Bronchial epithelial cell (primary cell): ENCODE results near the gene EPHA6. TPM values are rescaled to one million over a fixed set of nuclear protein-coding genes. Genes with fewer than 3 reads are reported as not detected.

Experiments
- DNase-seq: peaks from one replicate; pipeline ENCODE4 v3.0.0-alpha.2; 2010; ENCODE audit warnings: low read depth
- FAIRE-seq: peaks from 2 replicates; lab custom pipeline; 2011; peaks lifted over from hg19 to GRCh38; lab: Jason Lieb, UNC
- H3K27me3 ChIP-seq: 2 replicates; pipeline ENCODE4 v1.5.1; 2011; ENCODE audit warnings: low read length; ENCODE audit not compliant: control insufficient read depth, insufficient read depth
- H3K36me3 ChIP-seq: 2 replicates; pipeline ENCODE4 v1.5.1; 2011; ENCODE audit warnings: low read length; ENCODE audit not compliant: control insufficient read depth, insufficient read depth
- H3K4me3 ChIP-seq: 2 replicates; pipeline ENCODE4 v1.5.1; 2011; ENCODE audit warnings: mild to moderate bottlenecking, low read depth, low read length, control low read depth
- CTCF ChIP-seq: IDR thresholded peaks from 2 replicates; pipeline ENCODE4 v1.5.1; 2011; ENCODE audit warnings: mild to moderate bottlenecking, moderate library complexity, low read length, control low read depth, inconsistent platforms; ENCODE audit not compliant: insufficient read depth, severe bottlenecking
- total RNA-seq: library from RNA; depleted of rRNA; stranded (reverse); fragments of >200 nt; gene quantifications from 2 replicates; pipeline ENCODE4 v1.2.1, GENCODE V29; 2014

Gene EPHA6
- total RNA-seq, 1 donor from 2014 or later, result 0.26 TPM

GRCh38 chr3:96836153-96836915 lies 21.9 kb downstream of the EPHA6 start:
- DNase-seq, result no peak
- no peak for TF ChIP-seq CTCF
- Histone ChIP-seq H3K27me3 (no peaks in the 10 kb centered on the region), H3K36me3 (no peaks in the 10 kb centered on the region), H3K4me3 (no peak overlapping the region)
- no peak for FAIRE-seq

GRCh38 chr3:96843505-96844203 lies 29.3 kb downstream of the EPHA6 start:
- H3K4me3 ChIP-seq, result no peak overlapping the region
- FAIRE-seq (no peak), DNase-seq (no peak)
- no peaks in the 10 kb centered on the region for H3K36me3 ChIP-seq
- H3K27me3 ChIP-seq, result no peaks in the 10 kb centered on the region
- no peak for TF ChIP-seq CTCF

DNA sequence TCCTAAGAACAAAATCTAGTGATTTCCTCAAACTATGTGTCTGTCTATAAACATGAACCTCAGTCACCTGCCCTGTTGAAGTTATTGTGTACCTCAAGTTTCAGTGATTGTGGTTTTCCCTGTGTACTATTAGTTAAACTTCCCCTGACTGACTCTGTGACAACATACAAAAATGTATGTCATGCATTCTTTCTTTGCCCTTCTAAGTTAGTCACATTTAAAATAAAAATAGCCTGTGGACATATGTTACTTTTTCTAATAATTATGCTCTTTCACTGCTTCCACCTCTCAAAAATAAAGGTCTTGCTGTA lies 29.8 kb downstream of the EPHA6 start:
- H3K36me3 ChIP-seq, result no peaks in the 10 kb centered on the region
- H3K4me3 ChIP-seq, result no peak overlapping the region
- FAIRE-seq (no peak), DNase-seq (no peak)
- no peaks in the 10 kb centered on the region for H3K27me3 ChIP-seq
- no peak for TF ChIP-seq CTCF

- no peak for TF ChIP-seq CTCF
- FAIRE-seq (no peak), DNase-seq (no peak)
- H3K36me3 ChIP-seq, result no peaks in the 10 kb centered on the region
- H3K4me3 ChIP-seq, result no peak overlapping the region
- H3K27me3 ChIP-seq, result no peaks in the 10 kb centered on the region
Measured at GRCh38 chr3:96852849-96853248, 38.5 kb downstream of the EPHA6 start.

GRCh38 chr3:96860882-96861281 lies 46.5 kb downstream of the EPHA6 start:
- H3K4me3 ChIP-seq, result no peak overlapping the region
- DNase-seq (no peak), FAIRE-seq (no peak)
- TF ChIP-seq CTCF, result no peak
- no peaks in the 10 kb centered on the region for H3K36me3 ChIP-seq
- H3K27me3 ChIP-seq, result no peaks in the 10 kb centered on the region
